GM19463 (cell line): ENCODE results near the gene DAB2.

ENCODE experiments used
- ATAC-seq: cut with Tn5 transposase; IDR thresholded peaks from one replicate; pipeline ENCODE4 v1.9.1; 2021; ENCODE audit warnings: mild to moderate bottlenecking, moderate library complexity; ENCODE audit not compliant: unreplicated experiment

The DAB2 gene

DNA sequence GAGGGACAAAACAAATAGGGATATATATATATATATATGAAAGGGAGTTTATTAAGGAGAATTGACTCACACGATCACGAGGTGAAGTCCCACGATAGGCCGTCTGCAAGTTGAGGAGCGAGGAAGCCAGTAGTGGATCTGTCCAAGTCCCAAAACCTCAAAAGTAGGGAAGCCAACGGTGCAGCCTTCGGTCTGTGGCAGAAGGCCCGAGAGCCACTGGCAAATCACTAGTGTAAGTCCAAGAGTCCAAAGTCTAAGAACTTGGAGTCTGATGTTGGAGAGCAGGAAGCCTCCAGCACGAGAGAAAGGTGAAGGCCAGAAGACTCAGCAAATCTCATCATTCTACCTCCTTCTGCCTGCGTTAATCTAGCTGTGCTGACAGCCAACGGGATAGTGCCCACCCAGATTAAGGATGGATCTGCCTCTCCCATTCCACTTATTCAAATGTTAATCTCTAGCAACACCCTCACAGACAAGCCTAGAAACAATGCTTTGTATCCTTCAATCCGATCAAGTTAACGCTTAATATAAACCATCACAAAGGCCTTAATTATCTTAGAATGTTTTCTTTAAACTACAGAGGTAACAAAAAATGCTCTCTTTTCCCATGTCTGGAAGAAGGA, 23.8 kb upstream of the DAB2 start:
- no peak for ATAC-seq

GRCh38 chr5:39447968-39448367, 23.2 kb upstream of the DAB2 start:
- ATAC-seq = no peak

GRCh38 chr5:39447059-39447458, 22.3 kb upstream of the DAB2 start:
- ATAC-seq = no peak

DNA sequence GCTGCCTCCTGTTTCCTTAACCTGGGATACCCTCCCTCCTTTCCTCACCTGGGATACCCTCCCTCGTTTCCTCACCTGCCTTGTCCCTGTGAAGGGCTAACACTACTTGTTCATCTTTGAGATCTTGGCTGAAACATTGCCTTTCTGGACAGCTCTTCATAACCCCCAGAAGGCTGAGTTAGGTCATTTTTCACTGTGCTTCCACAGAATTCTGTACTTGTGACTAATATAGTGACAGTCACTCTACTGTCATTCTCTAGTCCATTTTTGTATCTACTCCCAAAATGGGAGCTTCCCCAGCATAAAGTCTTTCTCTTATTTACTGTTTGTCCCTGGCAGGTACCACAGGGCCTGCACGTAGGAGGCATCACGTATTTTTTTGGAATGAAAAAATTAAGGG, 21.5 kb upstream of the DAB2 start:
- no peak for ATAC-seq

DNA sequence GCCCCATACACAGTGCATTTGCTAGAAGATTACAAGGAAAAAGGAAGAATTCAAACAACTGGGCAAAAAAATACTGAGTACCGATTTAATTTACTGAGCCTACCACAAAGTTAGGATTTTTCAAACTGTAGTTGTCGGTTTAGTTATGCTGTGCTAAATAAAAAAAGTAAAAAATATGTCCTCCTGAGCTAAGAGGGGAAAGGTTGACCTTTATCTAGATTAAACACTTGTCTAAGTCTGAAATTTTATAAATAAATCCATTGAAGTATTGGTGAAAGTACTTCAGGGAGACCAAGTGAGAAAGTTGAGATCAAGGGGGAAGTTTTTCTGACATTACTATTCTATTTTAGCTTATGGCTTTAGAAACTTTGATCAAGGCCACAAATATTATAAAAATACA, 19.1 kb upstream of the DAB2 start:
- ATAC-seq = no peak

DNA sequence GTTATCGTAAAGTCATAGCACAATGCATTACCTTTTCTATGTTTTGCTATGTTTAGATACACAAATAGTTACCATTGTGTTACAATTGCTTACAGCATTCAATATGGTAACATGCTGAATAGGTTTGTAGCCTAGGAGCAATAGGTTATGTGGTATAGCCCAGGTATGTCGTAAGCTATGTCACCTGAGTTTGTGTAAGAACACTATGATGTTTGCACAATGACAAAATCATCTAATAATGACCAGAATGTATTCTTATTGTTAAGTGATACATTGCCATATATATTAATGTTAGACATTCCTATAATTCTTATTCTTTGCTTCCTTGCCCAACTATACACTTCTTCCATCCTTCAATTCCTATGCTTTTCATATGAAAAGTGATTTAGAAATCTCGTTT, 18.2 kb upstream of the DAB2 start:
- no peak for ATAC-seq

DNA sequence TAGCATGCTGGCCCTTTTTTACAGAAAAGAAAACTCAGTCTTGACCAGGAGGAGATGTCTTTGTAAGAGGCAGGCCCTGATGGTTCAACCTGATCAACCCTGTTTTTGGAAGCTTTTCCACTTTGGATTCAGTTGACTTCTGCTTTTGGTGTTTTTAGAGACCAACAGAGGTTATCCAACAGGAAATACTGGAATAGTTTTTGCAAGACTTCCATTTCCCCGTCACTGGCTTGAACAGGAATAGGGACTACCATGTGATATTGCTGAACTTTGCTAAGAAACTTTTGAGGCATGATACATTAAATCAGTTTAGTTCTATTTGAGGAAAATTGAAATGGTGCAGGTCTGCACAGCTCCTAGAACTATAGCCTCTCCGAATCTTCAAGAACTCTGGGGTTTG, 17.1 kb upstream of the DAB2 start:
- no peak for ATAC-seq

- ATAC-seq = no peak
Measured at GRCh38 chr5:39440958-39441624, 16.3 kb upstream of the DAB2 start.

DNA sequence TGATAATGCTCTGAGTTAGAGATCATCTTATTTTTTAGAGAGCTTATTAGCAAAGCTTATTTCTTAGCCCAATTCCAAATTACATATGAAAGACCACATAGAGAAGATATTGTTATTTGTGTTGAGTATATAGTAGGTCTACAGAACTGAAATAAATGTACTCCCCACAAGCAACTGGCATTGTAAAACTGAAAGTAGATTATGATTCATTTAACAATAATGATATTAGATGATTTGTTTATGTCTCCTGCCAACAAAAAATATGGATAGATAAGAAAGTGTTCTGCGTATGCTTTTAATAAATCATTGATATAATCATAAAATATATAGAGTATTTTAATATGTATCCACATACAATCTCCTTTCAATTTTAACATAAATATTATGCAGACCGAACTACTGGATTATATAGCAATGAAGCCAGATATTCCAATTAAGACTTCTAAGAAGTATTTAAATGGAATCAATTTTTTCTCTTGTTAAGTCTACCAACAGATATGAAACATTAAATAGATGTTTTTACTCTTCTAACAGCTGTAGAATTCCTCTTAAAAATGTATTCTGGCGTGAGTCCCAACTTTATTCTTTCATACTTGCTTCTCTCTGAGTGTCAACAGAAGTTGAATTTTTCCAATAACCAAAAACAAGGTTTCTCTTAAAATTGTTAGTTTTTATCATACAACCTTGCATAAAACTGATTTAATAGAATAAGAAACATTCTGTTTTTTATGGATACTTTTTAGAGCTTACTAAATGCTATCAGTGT, 15.6 kb upstream of the DAB2 start:
- no peak for ATAC-seq

GRCh38 chr5:39439582-39440162, 14.9 kb upstream of the DAB2 start:
- no peak for ATAC-seq

DNA sequence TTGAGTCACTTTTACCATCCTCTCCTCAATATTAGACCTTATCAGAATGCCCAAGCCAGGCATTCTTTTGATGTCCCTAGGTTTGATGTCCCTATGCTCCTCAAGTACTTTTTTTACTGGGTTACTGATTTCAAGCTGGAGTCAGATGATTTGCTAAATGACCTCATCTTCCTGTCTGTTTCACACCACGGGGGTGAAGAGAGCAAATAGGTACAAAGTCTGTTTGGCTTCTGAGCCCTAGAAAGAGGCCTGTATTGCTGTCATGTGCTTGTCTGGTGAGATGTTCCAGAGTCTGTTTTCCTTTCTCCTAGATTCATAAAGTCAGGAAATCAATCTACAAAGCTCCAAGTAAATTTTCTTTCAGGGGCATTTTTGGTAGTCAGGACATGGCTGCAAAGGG, 12.7 kb upstream of the DAB2 start:
- ATAC-seq = peak; percentile 68

DNA sequence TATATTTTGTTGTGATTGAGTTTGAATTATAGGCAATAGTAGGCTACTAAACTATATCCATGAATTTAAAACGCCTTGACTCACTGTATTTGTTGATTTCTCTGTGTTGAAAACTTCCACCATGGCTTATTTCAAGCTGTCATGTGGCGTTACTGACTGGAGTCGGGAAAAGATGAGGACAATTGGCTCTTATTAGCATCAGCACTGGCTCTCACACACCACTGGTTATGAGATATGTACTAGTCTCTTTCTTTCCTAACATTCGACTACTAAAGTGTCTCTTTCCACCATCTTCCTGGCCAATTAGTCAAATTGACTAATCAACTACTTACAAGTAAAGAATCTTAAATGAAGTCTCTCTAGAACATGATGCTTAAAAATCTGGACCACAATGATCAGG, 9.1 kb upstream of the DAB2 start:
- no peak for ATAC-seq

- no peak for ATAC-seq
Measured at GRCh38 chr5:39432696-39433530, 8.1 kb upstream of the DAB2 start.

DNA sequence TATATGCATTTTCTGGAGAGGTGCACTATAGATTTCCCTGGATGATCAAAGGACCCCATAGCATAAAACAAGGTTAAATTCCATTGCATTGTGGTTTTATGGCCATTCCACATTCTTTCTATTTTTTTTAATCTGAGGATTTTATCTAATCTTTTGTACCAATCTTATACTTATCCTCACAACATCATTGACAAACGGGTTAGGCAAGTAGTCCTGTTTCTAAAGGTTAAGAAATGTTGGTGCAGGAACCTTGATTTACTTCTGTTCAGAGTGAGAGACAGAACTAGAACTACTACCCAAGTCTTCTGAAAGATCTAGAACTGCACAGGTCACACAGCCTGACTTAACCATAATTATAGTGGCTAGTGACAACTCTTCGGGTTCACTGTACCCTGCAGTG, 5.7 kb upstream of the DAB2 start:
- ATAC-seq = no peak

DNA sequence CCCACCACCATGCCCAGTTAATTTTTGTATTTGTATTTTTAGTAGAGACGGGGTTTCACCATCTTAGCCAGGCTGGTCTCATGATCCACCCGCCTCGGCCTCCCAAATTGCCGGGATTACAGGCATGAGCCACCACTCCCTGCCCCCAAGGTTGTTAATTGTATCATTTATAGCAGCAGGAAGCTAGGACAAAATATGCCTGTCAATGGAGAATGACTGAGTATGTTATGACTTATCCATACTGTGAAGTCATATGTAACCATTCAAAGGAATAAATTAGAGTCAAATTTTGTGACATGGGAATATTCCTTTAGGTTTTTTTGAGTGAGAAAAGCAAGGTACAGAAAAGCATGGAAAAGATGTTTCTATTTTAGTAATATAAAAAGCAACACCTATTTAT, 3.9 kb upstream of the DAB2 start:
- no peak for ATAC-seq

DNA sequence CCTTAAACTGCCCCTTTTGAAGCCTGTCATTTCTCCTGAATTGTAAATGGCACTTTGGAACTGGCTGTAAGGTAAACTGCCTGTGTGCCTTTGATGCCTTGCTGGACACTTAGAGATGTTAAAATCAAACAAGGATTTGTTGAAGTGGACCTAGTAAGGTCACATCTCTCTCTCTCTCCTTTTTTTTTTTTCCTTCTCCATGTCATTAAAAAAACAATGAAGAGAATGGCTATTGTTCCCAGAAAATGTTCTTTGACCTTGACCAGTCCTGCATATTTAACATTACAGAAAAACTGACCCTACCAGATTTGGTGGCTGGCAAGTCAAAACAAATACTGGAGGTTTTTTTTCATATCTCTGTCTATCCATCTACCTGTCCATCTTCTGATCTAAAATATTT, 2.9 kb upstream of the DAB2 start:
- ATAC-seq = no peak

DNA sequence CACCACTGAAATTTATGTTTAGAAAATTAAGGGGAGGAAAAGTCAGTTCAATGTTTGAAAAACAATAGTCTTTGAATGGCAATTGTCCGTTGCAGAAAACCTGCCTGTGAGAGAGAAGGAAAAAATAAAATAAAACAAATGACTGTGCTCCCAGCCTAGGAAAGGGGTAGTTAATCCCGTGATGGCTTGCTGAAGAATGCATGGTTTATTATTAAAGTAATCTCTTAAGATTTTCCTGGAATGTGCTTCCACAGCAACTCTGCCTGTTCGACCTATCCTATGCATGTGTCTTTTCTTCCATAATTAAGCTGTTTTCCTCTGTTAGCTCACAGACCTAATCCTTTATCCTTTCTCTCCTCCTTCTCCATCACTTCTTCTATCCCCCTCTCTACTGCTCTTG, 2.4 kb upstream of the DAB2 start:
- ATAC-seq = no peak

DNA sequence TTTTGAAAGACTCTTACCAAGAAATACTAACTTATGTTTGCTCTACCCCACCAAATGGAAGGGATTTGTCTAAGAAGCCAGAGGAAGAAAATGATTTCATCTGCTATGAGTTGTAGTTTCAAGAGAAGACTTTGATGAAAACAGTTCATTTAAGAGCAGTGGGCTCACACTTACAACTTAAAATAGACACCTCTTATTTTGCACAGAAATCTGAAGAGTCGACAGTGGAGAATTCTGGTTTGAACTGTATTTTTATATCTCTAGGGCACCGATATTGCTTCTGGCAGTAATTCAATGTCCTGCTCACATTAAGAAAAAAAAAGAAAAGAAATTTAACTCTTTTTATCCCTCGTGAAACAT, 1.9 kb upstream of the DAB2 start:
- ATAC-seq = no peak

DNA sequence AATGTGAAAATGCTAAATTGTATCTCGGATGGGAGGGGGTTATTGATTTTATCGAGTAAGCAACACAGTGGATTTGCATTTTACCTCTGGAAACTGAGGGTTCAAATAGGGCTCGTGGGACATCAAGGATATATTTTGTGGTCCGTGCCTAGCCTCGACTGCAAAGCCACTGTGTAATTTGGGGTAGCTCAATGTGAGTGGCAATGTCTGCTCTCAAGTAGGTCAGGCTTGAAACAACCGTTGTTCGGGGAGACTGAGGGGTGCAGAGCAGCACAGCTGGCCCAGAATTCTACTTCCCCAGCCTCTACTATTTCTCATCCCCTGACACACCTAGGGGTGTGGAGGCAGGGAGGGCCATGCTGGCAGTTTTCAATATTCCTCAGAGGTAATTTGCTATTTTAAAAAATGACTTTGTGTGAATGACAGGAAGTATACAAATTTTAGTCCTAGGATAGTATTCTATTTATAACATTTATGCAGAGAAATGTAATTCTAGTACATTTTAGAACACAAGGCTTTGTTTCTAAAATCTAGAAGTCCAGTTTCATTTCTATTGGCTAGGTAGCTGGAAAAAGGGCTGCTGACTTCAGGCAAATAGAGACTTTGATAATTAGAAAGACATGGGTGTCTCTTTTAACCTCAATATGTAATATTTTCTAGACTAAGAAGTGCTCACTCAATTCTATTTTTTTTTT, 1.4 kb upstream of the DAB2 start:
- no peak for ATAC-seq

- ATAC-seq = no peak
Measured at GRCh38 chr5:39423331-39423751, 1.4 kb downstream of the DAB2 start.
